HG03432 (cell line): ENCODE measurements around the gene TNFAIP2.
A peak's percentile ranks its signal among the peaks of the same experiment; 100 is the strongest.

Source experiments
- ATAC-seq: cut with Tn5 transposase; IDR thresholded peaks from one replicate; pipeline ENCODE4 v1.9.1; 2021; ENCODE audit warnings: mild to moderate bottlenecking, moderate library complexity; ENCODE audit not compliant: unreplicated experiment

Gene TNFAIP2

DNA sequence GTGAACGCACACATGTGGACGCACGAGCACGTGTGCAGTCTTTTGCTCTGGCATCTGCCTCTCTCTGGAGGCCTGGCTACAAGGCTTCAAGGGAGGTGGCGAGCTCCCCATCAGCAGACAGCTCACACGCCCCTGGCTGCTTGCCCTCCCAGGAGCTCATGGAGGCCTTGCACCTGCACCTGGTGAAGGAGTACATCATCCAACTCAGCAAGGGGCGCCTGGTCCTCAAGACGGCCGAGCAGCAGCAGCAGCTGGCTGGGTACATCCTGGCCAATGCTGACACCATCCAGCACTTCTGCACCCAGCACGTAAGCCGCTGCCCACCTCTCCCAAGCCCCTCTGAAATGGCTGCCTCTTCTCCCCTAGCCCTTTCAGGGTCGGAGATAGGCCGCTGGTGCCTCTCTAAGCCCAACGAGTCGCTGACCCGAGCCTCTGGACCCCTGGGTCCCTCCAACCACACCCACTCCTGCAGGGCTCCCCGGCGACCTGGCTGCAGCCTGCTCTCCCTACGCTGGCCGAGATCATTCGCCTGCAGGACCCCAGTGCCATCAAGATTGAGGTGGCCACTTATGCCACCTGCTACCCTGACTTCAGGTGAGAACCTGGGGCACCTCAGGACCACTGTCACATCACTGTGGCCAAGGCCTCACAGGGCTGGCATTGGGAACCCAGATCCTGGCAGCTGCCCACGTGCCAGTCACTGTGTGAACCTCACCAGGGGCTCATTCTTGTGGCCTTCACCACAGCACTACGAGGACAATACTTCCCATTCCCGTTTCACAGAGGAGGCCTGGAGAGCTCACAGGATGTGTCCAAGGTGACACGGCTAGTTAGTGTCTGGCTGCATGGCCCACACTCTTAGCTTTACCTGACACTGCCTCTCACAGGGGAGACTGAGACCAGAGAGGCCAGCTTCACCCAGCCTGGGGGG, 10.2 kb downstream of the TNFAIP2 start:
- ATAC-seq, result no peak

- ATAC-seq, result no peak
Measured at GRCh38 chr14:103134405-103134804, 11.1 kb downstream of the TNFAIP2 start.

DNA sequence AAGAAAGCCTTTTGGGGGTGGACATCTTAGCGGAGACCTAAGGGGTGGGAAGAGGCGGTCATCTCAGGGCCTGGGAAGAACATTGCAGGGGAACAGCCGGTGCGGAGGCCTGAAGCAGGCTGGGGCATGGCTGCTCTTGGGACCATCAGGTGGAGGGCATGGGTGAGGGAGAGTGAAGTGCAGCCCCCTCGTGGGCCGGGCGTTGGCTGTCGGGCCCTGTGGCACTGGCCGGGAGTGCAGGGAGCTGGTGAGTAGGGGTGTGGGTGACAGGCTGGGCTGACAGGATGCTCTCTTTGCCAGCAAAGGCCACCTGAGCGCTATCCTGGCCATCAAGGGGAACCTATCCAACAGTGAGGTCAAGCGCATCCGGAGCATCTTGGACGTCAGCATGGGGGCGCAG, 11.7 kb downstream of the TNFAIP2 start:
- no peak for ATAC-seq

GRCh38 chr14:103135333-103136260, 12.3 kb downstream of the TNFAIP2 start:
- ATAC-seq, result no peak

- no peak for ATAC-seq
Measured at GRCh38 chr14:103136388-103137271, 13.4 kb downstream of the TNFAIP2 start.

DNA sequence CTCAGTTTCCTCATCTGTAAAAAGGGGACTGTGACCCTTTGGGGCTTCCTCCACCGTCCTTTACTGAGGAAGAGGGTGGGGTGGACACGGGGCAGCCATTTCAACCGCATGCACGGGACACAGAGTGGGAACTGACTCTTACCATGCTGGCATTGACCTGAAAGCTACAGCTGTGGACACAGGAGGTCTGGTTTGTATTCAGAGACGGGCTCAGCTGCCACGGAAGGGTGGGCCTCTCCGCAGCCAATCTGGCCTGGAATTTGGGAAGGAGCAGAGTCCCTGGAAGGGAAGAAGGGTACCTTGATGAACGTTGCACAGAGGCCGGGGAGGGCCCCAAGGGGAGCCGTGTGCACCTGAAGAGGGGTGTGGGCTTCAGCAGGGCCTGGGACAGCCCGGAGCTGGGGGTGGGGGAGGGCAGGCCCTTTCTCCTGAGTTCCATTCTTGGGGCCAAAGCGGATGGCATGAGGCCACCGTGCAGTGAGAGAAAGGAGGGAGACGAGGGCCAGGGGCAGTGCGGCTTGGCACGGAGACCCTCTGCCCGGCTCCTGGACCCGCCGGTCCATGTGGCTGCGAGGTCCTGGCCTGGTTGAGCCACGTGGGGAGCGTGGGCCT, 14.5 kb downstream of the TNFAIP2 start:
- ATAC-seq, result no peak

DNA sequence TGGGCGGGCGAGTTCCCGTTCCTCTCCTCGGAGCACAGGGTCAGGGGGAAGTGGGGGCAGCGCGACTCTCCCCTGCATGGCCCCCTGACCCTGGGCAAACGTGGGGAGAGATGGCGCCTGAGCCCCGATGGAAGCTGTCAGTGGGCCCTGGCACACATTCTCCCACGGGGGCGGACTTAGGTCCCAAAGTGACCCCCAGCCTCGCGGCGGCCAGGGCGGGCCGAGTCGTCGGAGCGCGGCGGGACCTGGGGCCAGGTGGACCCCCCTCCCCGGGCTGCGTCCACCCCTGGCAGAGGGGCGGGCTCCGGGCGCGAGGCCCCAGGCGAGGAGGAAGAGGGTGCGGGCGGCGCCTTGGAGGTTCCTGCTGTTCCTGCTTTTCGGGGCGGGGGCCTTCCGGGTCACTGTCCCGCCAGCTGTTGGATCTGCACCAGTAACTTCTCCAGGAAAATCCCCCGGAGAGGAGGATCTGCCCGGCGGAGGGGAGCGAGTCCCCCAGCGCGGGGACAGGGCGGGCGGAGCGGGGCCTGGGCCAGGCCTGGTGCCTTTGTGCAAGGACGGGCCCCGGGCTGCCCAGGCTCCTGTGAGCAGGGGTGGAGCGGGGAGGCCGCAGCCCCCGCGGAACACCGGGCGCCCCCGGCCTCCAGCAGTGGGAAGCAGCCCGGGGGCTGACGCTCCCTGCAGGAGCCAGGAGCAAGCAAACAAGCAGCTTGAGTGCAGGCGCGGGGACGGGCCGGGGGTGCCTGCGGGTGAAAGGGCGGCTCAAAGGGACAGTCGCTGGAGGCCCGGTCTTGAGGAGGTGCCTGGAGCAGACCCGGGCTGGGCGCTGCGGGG, 15.3 kb downstream of the TNFAIP2 start:
- ATAC-seq, result no peak

GRCh38 chr14:103139132-103140025, 16.1 kb downstream of the TNFAIP2 start:
- no peak for ATAC-seq

GRCh38 chr14:103140316-103141109, 17.3 kb downstream of the TNFAIP2 start:
- ATAC-seq, result peak; percentile 74

DNA sequence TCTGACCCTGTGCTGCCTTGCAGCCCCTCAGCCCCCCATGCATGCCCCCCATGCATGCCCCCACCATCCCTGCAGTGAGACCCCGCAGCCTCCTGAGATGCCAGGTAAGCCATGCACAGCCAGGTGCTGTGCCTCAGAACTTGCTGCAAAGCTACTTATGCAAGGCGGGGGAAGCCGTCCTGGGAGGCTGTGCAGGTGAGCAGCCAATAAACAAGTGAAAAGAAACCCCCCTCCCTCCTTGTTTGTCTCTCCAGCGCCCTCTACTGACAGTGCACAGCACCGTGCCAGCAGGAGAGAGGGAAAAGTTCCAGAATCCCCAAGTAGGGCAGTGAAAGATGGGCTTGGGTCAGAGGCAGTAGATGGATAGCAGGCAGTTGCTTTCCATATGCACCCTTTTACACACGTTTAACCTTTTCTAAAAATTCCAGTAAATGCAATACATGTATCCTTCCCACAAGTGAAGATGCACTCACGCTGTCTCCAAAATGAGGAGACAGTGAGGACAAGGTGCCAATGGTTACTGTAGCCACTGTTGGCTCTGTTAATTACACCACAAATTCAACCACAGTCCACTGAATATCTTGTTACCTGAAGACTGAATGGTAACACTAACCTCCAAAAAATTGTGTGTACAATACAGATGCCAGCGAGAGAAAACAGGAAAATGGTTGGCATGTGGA, 18.0 kb downstream of the TNFAIP2 start:
- ATAC-seq, result peak; percentile 37

DNA sequence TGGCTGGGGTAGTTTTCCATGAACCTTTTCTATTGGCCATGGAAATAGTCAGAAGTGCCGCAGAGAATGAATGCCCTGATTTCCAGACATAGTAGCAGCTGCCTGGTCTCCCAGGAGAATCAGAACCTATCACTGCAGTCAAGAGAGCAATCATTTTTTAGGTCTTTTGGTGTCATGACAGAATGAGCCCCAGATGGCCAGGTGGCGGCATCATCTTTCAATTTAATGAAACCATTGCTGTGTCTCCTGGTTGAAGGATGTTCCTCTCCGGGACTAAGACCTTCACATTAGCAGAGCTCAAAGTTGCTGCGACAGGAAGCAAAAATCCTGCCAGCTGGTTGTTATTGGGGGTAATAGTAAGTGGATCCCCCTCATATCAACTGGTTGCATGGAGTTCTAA, 18.8 kb downstream of the TNFAIP2 start:
- ATAC-seq, result no peak

GRCh38 chr14:103142721-103143302, 19.6 kb downstream of the TNFAIP2 start:
- no peak for ATAC-seq

- ATAC-seq, result no peak
Measured at GRCh38 chr14:103143506-103143905, 20.2 kb downstream of the TNFAIP2 start.

- no peak for ATAC-seq
Measured at GRCh38 chr14:103144085-103144484, 20.8 kb downstream of the TNFAIP2 start.

GRCh38 chr14:103146141-103146709, 23.0 kb downstream of the TNFAIP2 start:
- ATAC-seq, result no peak
